ENCODE results near the gene SCARB1. TPM values are rescaled to one million over a fixed set of nuclear protein-coding genes. Genes with fewer than 3 reads are reported as not detected.
A peak's percentile ranks its signal among the peaks of the same experiment; 100 is the strongest.
"Not testable (repeated sequence)": the region's sequence is repeated elsewhere in the genome, so short reads cannot be mapped to it uniquely, and the experiment has no call there.

Gene SCARB1
- total and polyA plus RNA-seq, 2 of the 13 experiments (the other 11 are each of a cell fraction or from before 2014, with no cell fraction given): 63.4 to 160 TPM

GRCh38 chr12:124900345-124900795 lies 36.7 kb upstream of the SCARB1 start (continued):
- peak; percentile 24; the same call in 1 of the 2 replicates for TF ChIP-seq NFIC (IDR thresholded peaks at IDR 0.05; ENCODE audit: low read length)
- TF ChIP-seq HMG20A (CRISPR knock-in tag; IDR thresholded peaks at IDR 0.05; ENCODE audit: borderline replicate concordance): peak; percentile 79
- peak; percentile 86 for TF ChIP-seq PITX1 (CRISPR knock-in tag; IDR thresholded peaks at IDR 0.05)
- peak; percentile 73; the same call in 1 of the 2 replicates for TF ChIP-seq ZSCAN9 (CRISPR knock-in tag; IDR thresholded peaks at IDR 0.05; ENCODE audit: borderline replicate concordance)
- peak; percentile 20; the same call in 1 of the 2 replicates for TF ChIP-seq STAG1 (CRISPR knock-in tag; IDR thresholded peaks at IDR 0.05)
- peak; percentile 95 for TF ChIP-seq GATAD2A (CRISPR knock-in tag; IDR thresholded peaks at IDR 0.05)
- peak; percentile 64 for TF ChIP-seq ISL2 (CRISPR knock-in tag; IDR thresholded peaks at IDR 0.05)
- TF ChIP-seq FOXK1 (CRISPR knock-in tag; IDR thresholded peaks at IDR 0.05; ENCODE audit: borderline replicate concordance, low read depth): peak; percentile 42; the same call in 1 of the 2 replicates
- peak; percentile 42; the same call in 1 of the 2 replicates for TF ChIP-seq HMGXB3 (CRISPR knock-in tag; IDR thresholded peaks at IDR 0.05; ENCODE audit: borderline replicate concordance)
- peak; percentile 77; the same call in 1 of the 2 replicates for TF ChIP-seq ZNF331 (CRISPR knock-in tag; IDR thresholded peaks at IDR 0.05)
- 0 out of 2 replicates have a peak, but pooled peaks have one; percentile 52 for TF ChIP-seq RFXAP (CRISPR knock-in tag; IDR thresholded peaks at IDR 0.05; ENCODE audit: borderline replicate concordance)
- peak; percentile 62; the same call in 1 of the 2 replicates for TF ChIP-seq TBX2 (CRISPR knock-in tag; IDR thresholded peaks at IDR 0.05; ENCODE audit: borderline replicate concordance)
- 0 out of 2 replicates have a peak, but pooled peaks have one; percentile 20 for TF ChIP-seq GMEB1 (CRISPR knock-in tag; IDR thresholded peaks at IDR 0.05; ENCODE audit: borderline replicate concordance)
- TF ChIP-seq ZNF574 (CRISPR knock-in tag; IDR thresholded peaks at IDR 0.05): peak; percentile 69; the same call in 1 of the 2 replicates
- peak; percentile 44 for TF ChIP-seq SMC3 (IDR thresholded peaks at IDR 0.05; ENCODE audit: low read length)
- TF ChIP-seq KLF12 (CRISPR knock-in tag; IDR thresholded peaks at IDR 0.05; ENCODE audit: borderline replicate concordance): 0 out of 2 replicates have a peak, but pooled peaks have one; percentile 50
- 0 out of 2 replicates have a peak, but pooled peaks have one; percentile 61 for TF ChIP-seq KDM4B (CRISPR knock-in tag; IDR thresholded peaks at IDR 0.05)
- peak; percentile 83 for TF ChIP-seq NCOA2 (CRISPR knock-in tag; IDR thresholded peaks at IDR 0.05)
- 0 out of 2 replicates have a peak, but pooled peaks have one; percentile 39 for TF ChIP-seq MIER2 (CRISPR knock-in tag; IDR thresholded peaks at IDR 0.05)
- TF ChIP-seq ZNF878 (CRISPR knock-in tag; IDR thresholded peaks at IDR 0.05): 0 out of 2 replicates have a peak, but pooled peaks have one; percentile 40
- peak; percentile 75 for TF ChIP-seq CREM (IDR thresholded peaks at IDR 0.05)
- not testable (repeated sequence) for TF ChIP-seq CREM (CRISPR knock-in tag; IDR thresholded peaks at IDR 0.05)
- peak; percentile 33; the same call in 1 of the 2 replicates for TF ChIP-seq ZMYM4 (CRISPR knock-in tag; IDR thresholded peaks at IDR 0.05)
- peak; percentile 48 for TF ChIP-seq GATAD1 (CRISPR knock-in tag; IDR thresholded peaks at IDR 0.05)
